GM12878 (cell line): ENCODE data around the gene PRIMPOL. TPM values are rescaled to one million over a fixed set of nuclear protein-coding genes. Genes with fewer than 3 reads are reported as not detected.
"Not testable (repeated sequence)": the region's sequence is repeated elsewhere in the genome, so short reads cannot be mapped to it uniquely, and the experiment has no call there.

ENCODE experiments used
- ATAC-seq: fragments of 200-7000 bp; cut with Tn5 transposase; 3 replicates; pipeline ENCODE4 v1.9.1; 2020; ENCODE audit warnings: mild to moderate bottlenecking, moderate library complexity
- BruUV-seq: library from RNA; stranded (reverse); fragments of 400-500 nt; replicated peaks from 2 replicates; lab custom pipeline; 2021; lab: Mats Ljungman, UMichigan
- CTCF ChIA-PET: fragments of 300-600 bp; sonication (Branson Sonifier 250); formaldehyde crosslinking; extraction: SDS; loops from one replicate; lab custom pipeline; 2021; ENCODE audit warnings: inconsistent platforms; lab: Yijun Ruan, JAX
- POLR2A ChIA-PET: fragments of 350-600 bp; formaldehyde crosslinking; extraction: SDS; loops from one replicate; lab custom pipeline; 2021; ENCODE audit warnings: inconsistent platforms; lab: Charles Lee
- RAD21 ChIA-PET: fragments of 300-600 bp; sonication (Branson Sonifier 250); formaldehyde crosslinking; loops from one replicate; lab custom pipeline; 2023; ENCODE audit warnings: antibody characterized with exemption; ENCODE audit not compliant: unreplicated experiment; lab: Charles Lee
- SMC1A ChIA-PET: fragments of 300-600 bp; sonication (Branson Sonifier 250); formaldehyde crosslinking; loops from one replicate; lab custom pipeline; 2023; ENCODE audit not compliant: unreplicated experiment, uncharacterized antibody; lab: Charles Lee
- DNase-seq: peaks from one replicate; pipeline ENCODE4 v3.0.0-alpha.2; 2011; ENCODE audit warnings: low read depth, low spot score
- FAIRE-seq: peaks from 3 replicates; lab custom pipeline; 2011; peaks lifted over from hg19 to GRCh38; lab: Jason Lieb, UNC
- H2AFZ ChIP-seq: 2 replicates; pipeline ENCODE4 v1.6.0; 2011; ENCODE audit warnings: low read depth, low read length, control low read depth; ENCODE audit not compliant: control insufficient read depth
- H3K27ac ChIP-seq: 2 replicates; pipeline ENCODE4 v1.5.1; 2011; ENCODE audit warnings: control low read depth; ENCODE audit not compliant: control insufficient read depth, insufficient read depth
- H3K27me3 ChIP-seq, 2 experiments: replicated peaks in 1 of 2; 2 replicates each; pipeline versions ENCODE4 v1.6.0 to v1.6.1; 2011; ENCODE audit warnings: low read length in 1 of 2; ENCODE audit not compliant: control insufficient read depth in 2 of 2, insufficient read depth in 2 of 2
- H3K36me3 ChIP-seq, 2 experiments: 2 replicates each; pipeline ENCODE4 v1.5.1; 2011; ENCODE audit warnings: low read length in 1 of 2; ENCODE audit not compliant: control insufficient read depth in 2 of 2, insufficient read depth in 2 of 2
- H3K4me1 ChIP-seq: 2 replicates; pipeline ENCODE4 v1.6.1; 2011; ENCODE audit warnings: mild to moderate bottlenecking, low read length, moderate library complexity, mixed read lengths; ENCODE audit not compliant: control insufficient read depth, insufficient read depth
- H3K4me2 ChIP-seq: 2 replicates; pipeline ENCODE4 v1.6.0; 2011; ENCODE audit warnings: control low read depth; ENCODE audit not compliant: control insufficient read depth, insufficient read depth
- H3K4me3 ChIP-seq: fragments of 200-600 bp; sonication (generic); 2 replicates; pipeline ENCODE4 v1.5.1; 2016
- H3K79me2 ChIP-seq: 2 replicates; pipeline ENCODE4 v1.6.0; 2011; ENCODE audit warnings: low read length; ENCODE audit not compliant: control insufficient read depth, insufficient read depth
- H3K9ac ChIP-seq: 2 replicates; pipeline ENCODE4 v1.8.0; 2011; ENCODE audit warnings: low read length, control low read depth, mixed read lengths; ENCODE audit not compliant: control insufficient read depth, insufficient read depth
- H3K9me3 ChIP-seq: replicated peaks from 3 replicates; pipeline ENCODE4 v1.5.1; 2011; ENCODE audit warnings: mild to moderate bottlenecking, low read length; ENCODE audit not compliant: control insufficient read depth, insufficient read depth
- H4K20me1 ChIP-seq: 2 replicates; pipeline ENCODE4 v1.6.0; 2011; ENCODE audit not compliant: control insufficient read depth, insufficient read depth
- RB1 ChIP-seq: fragments of 450-650 bp; formaldehyde crosslinking; IDR thresholded peaks from 2 replicates; pipeline ENCODE4 v1.6.1; 2017; ENCODE audit warnings: mild to moderate bottlenecking, borderline replicate concordance
- SUZ12 ChIP-seq: fragments of 200-600 bp; sonication (generic); IDR thresholded peaks from one replicate; pipeline ENCODE4 v1.6.1; 2018; ENCODE audit warnings: antibody characterized with exemption, mild to moderate bottlenecking; ENCODE audit not compliant: unreplicated experiment
- USF1 ChIP-seq: IDR thresholded peaks from 2 replicates; pipeline ENCODE4 v1.6.1; 2011; ENCODE audit warnings: borderline replicate concordance, low read depth, mild to moderate bottlenecking, moderate library complexity, mixed read lengths, low read length; ENCODE audit not compliant: insufficient read depth; ENCODE audit errors: extremely low read length
- USF2 ChIP-seq: IDR thresholded peaks from 2 replicates; pipeline ENCODE4 v1.6.1; 2011; ENCODE audit warnings: low read depth, low read length, improper control_type of control experiment, borderline replicate concordance
- ZBED1 ChIP-seq: IDR thresholded peaks from 2 replicates; pipeline ENCODE4 v1.6.1; 2016; ENCODE audit warnings: borderline replicate concordance
- WGBS: methylation state at CpG from one replicate; pipeline ENCODE4 v1.1.6; 2016; ENCODE audit warnings: low lambda C conversion rate; ENCODE audit not compliant: insufficient replicate concordance, insufficient coverage; ENCODE audit errors: missing lambda C conversion rate; 5-methylcytosine and 5-hydroxymethylcytosine counted together
- in situ Hi-C: fragments of 300-500 bp; cut with MboI; formaldehyde crosslinking; loops from 9 replicates; pipeline ENCODE4 v1.14.3; 2018; ENCODE audit warnings: mixed read lengths
- intact Hi-C: fragments of 100-400 bp; cut with micrococcal nuclease; formaldehyde crosslinking; loops from one replicate; pipeline ENCODE4 v1.14.2; 2022; ENCODE audit not compliant: unreplicated experiment
- polyA plus RNA-seq, 11 experiments: library from polyadenylated mRNA; depleted of rRNA in 4 of 11; unstranded in 6 of 11; stranded (reverse) in 5 of 11; fragments of >200 nt; fragmentation: Nextera tagmentation in 4 of 11; fragmentation: Illumina TruSeq in 1 of 11; extraction: Ambion mirVana in 4 of 11; extraction: Trizol in 1 of 11; gene quantifications; 1 replicate in 1 of 11; 2 replicates in 10 of 11; pipeline versions ENCODE4 v1.2.1 to v1.2.3, GENCODE V29; 2011 to 2016; ENCODE audit warnings: inconsistent platforms in 2 of 11, missing spikeins in 2 of 11, low read depth in 1 of 11
- total RNA-seq, 4 experiments: library from RNA; depleted of rRNA in 3 of 4; stranded (reverse); fragments of >200 nt in 3 of 4; fragmentation: Illumina TruSeq in 1 of 4; extraction: Trizol in 1 of 4; gene quantifications; 2 replicates each; pipeline versions ENCODE4 v1.2.1 to v1.2.3, GENCODE V29; 2013 to 2021

The PRIMPOL gene
- total and polyA plus RNA-seq, 10 of the 15 experiments (the other 5 are each of a cell fraction or from before 2014, with no cell fraction given): 10.6 to 23.7 (median 14.0) TPM

- WGBS: 48% methylated on average over 6 of the region's 6 CpGs
- TF ChIP-seq SUZ12 (no peak), USF1 (no peak), ZBED1 (no peak), RB1 (no peak), USF2 (no peak)
- no peak for DNase-seq
- Histone ChIP-seq H3K4me3 (peak overlapping the region; percentile 74), H2AFZ (peak overlapping the region; percentile 96), H3K9me3 (no peaks in the 10 kb centered on the region), H3K9ac (peak overlapping the region; percentile 68; the same call in 1 of the 2 replicates), H3K4me2 (peak overlapping the region; percentile 81), H3K4me1 (peaks cover 9% of the 10 kb centered on the region), H3K27ac (peak overlapping the region; percentile 72), H3K27me3 (no peaks in the 10 kb centered on the region), H3K36me3 (peaks cover 0 to 4% of the 10 kb centered on the region in 2 experiments; a peak in 2 of 4 replicates), H4K20me1 (no peaks in the 10 kb centered on the region), H3K79me2 (peaks cover 40% of the 10 kb centered on the region)
- BruUV-seq: TSS peak; percentile 93
- POLR2A ChIA-PET: interaction anchor here (0.7 to 2.1 kb wide), 8 partner anchors 10 to 470 kb away, joined by 3 to 12 read pairs (median 4); partner anchors contain the start of genes ACSL1, CASP3 and PRIMPOL
- intact Hi-C loops: loop anchor here (2.0 to 5.0 kb wide), 5 partner anchors 86 to 467 kb away; partner anchors contain the start of genes CASP3, IRF2 and PRIMPOL
- SMC1A ChIA-PET: interaction anchor here (0.8 to 2.5 kb wide), 11 partner anchors 10 to 472 kb away, joined by 3 to 13 read pairs (median 4); partner anchors contain the start of genes CASP3 and PRIMPOL
- RAD21 ChIA-PET: interaction anchor here (0.5 to 3.6 kb wide), 18 partner anchors 11 to 1472 kb away, joined by 3 to 23 read pairs (median 4); partner anchors contain the start of genes CASP3, PRIMPOL and SLC25A4
- no peak for FAIRE-seq
- CTCF ChIA-PET: interaction anchor here (1.0 to 2.5 kb wide), 9 partner anchors 9 to 483 kb away, joined by 3 to 19 read pairs (median 5); no protein-coding TSS in a partner anchor
- in situ Hi-C loops: loop anchor here (10.0 kb wide), 1 partner anchor 450 kb away; no protein-coding TSS in a partner anchor
- no peak for ATAC-seq
These were observed 85.2 kb downstream of the PRIMPOL start for GRCh38 chr4:184734758-184735157.

GRCh38 chr4:184739575-184739974, 90.0 kb downstream of the PRIMPOL start:
- H3K9ac ChIP-seq, H3K36me3 ChIP-seq, H4K20me1 ChIP-seq, RAD21 ChIA-PET, H3K27me3 ChIP-seq, intact Hi-C loops, CTCF ChIA-PET, H3K79me2 ChIP-seq, SMC1A ChIA-PET, DNase-seq, POLR2A ChIA-PET, ATAC-seq, H3K4me2 ChIP-seq, H3K9me3 ChIP-seq, BruUV-seq, FAIRE-seq, H3K27ac ChIP-seq, H2AFZ ChIP-seq, H3K4me1 ChIP-seq, H3K4me3 ChIP-seq: not testable (repeated sequence)
- WGBS: 23% methylated on average over 1 of the region's 1 CpG
- in situ Hi-C loops: loop anchor here (10.0 kb wide), 1 partner anchor 455 kb away; no protein-coding TSS in a partner anchor
